Measurements from ENCODE around the gene TRAF2.

DNA sequence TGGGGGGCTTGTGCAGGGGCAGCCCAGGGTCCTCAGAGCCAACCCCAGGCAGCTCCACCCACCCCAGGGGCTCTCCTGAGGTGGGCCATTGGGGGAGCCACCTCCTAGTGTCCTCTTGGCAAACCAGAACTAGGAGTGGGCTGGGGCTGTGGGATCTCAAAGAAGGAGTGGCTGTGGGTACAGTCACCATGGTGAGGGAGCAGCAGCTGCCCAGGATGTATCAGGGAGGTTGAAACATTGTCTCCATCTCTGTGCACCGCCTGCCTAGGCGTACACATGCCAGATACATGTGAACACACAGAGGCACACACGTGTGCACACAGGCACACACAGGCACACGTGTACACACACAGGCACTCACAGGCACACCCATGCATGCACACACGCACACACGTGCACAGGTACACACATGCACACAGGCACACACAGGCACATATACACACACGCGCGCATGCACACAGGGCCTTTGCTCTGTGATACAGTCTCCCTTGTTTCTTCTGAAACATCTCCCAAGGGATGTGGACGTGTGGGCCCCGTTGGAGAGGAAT, 76.5 kb downstream of the TRAF2 start:
- TF ChIP-seq, protein P1, sequence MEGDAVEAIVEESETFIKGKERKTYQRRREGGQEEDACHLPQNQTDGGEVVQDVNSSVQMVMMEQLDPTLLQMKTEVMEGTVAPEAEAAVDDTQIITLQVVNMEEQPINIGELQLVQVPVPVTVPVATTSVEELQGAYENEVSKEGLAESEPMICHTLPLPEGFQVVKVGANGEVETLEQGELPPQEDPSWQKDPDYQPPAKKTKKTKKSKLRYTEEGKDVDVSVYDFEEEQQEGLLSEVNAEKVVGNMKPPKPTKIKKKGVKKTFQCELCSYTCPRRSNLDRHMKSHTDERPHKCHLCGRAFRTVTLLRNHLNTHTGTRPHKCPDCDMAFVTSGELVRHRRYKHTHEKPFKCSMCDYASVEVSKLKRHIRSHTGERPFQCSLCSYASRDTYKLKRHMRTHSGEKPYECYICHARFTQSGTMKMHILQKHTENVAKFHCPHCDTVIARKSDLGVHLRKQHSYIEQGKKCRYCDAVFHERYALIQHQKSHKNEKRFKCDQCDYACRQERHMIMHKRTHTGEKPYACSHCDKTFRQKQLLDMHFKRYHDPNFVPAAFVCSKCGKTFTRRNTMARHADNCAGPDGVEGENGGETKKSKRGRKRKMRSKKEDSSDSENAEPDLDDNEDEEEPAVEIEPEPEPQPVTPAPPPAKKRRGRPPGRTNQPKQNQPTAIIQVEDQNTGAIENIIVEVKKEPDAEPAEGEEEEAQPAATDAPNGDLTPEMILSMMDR (IDR thresholded peaks at IDR 0.05; ENCODE audit: insufficient read depth, low read depth, low read length): no peak
- no peak for TF ChIP-seq EZH2 (IDR thresholded peaks at IDR 0.05; ENCODE audit: insufficient read depth, low read length)

Data from astrocyte (in vitro differentiated cells and primary cell).